ENCODE results near the gene CENPN. TPM values are rescaled to one million over a fixed set of nuclear protein-coding genes. Genes with fewer than 3 reads are reported as not detected.

CENPN gene
- total RNA-seq, 1 experiment from 2014 or later: 76.7 TPM

DNA sequence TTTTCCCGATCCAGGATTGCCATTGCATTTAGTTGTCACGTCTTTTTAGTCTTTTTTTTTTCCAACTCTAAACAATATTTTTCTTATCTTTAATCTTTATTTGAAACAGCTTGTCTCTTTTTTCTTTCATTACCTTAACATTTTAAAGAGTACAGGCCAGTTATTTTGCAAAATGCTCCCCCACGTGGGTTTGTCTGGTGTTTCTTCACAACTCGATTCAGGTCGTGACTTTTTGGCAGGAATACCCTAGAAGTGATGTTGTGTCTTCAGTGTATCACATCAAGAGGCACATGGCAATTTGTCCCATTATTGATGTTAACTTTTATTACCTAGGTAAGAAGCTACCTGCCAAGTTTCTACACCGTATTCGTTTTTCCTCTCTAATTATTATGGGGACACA lies 18.3 kb upstream of the CENPN start:
- Histone ChIP-seq H3K27ac (ENCODE audit: low read depth, low read length) (no peak overlapping the region), H3K4me2 (ENCODE audit: low read length) (no peak overlapping the region), H3K36me3 (ENCODE audit: control insufficient read depth in 1 of 2, insufficient read depth in 2 of 2, low read length in 2 of 2) (no peaks in the 10 kb centered on the region; a peak in 1 of 4 replicates), H3K9ac (ENCODE audit: low read length) (no peak overlapping the region), H3K4me1 (ENCODE audit: control insufficient read depth in 1 of 2, insufficient read depth in 2 of 2, low read length in 2 of 2) (peaks cover 0 to 6% of the 10 kb centered on the region in 2 experiments; a peak in 2 of 4 replicates), H3K9me2 (ENCODE audit: insufficient read depth) (no peaks in the 10 kb centered on the region), H3K27me3 (ENCODE audit: insufficient read depth, low read length) (no peaks in the 10 kb centered on the region), H3K9me3 (ENCODE audit: control insufficient read depth in 1 of 2, insufficient read depth in 1 of 2, low read depth in 1 of 2, low read length in 2 of 2) (no peaks in the 10 kb centered on the region), H2AFZ (ENCODE audit: low read depth, low read length, poor library complexity, severe bottlenecking) (no peak overlapping the region), H3K4me3 (replicated peaks in 1 of 2; ENCODE audit: low read depth in 1 of 2, low read length in 2 of 2) (no peak overlapping the region), H4K20me1 (ENCODE audit: insufficient read depth) (0 out of 2 replicates have a peak, but pooled peaks cover 5% of the 10 kb centered on the region), H3K79me2 (ENCODE audit: insufficient read depth, low read length) (peaks cover 94% of the 10 kb centered on the region)
- ChIA-PET POLR2A (interaction anchor here (0.9 kb wide), 1 partner anchor 29 kb away, joined by 3 read pairs; no protein-coding TSS in a partner anchor), RAD21 (ENCODE audit: low non-redundant PET in 1 of 2, low total read pairs in 2 of 2, uncharacterized antibody in 2 of 2, unreplicated experiment in 2 of 2) (no interaction called here), CTCF (interaction anchor here (0.9 to 1.6 kb wide), 2 partner anchors 15 to 64 kb away, joined by 3 to 6 read pairs; no protein-coding TSS in a partner anchor)
- ATAC-seq: no peak
- DNase-seq (ENCODE audit: low read depth, low spot score): no peak
- no TSS peak for BruUV-seq (replicated peaks)
- intact Hi-C loops (cut with micrococcal nuclease): no loop called here
- TF ChIP-seq EZH2 (IDR thresholded peaks at IDR 0.05) (no peak), JUND (IDR thresholded peaks at IDR 0.05) (no peak), SRF (IDR thresholded peaks at IDR 0.05; ENCODE audit: low read depth) (no peak), FOSL1 (IDR thresholded peaks at IDR 0.05; ENCODE audit: low read depth) (no peak), CEBPB (IDR thresholded peaks at IDR 0.05; ENCODE audit: low read depth) (no peak), YY1 (IDR thresholded peaks at IDR 0.05; ENCODE audit: extremely low read depth, insufficient replicate concordance, low read depth, low read length) (no peak), CBX3 (IDR thresholded peaks at IDR 0.05; ENCODE audit: low read depth) (no peak), ZNF274 (IDR thresholded peaks at IDR 0.05; ENCODE audit: low read depth, low read length) (no peak), POLR2AphosphoS5 (IDR thresholded peaks at IDR 0.05; ENCODE audit: low read depth, low read length) (no peak), RAD21 (IDR thresholded peaks at IDR 0.05; ENCODE audit: low read depth) (no peak)
- TF ChIP-seq, protein P1, sequence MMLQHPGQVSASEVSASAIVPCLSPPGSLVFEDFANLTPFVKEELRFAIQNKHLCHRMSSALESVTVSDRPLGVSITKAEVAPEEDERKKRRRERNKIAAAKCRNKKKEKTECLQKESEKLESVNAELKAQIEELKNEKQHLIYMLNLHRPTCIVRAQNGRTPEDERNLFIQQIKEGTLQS (IDR thresholded peaks at IDR 0.05): no peak
- TF ChIP-seq, protein P2, sequence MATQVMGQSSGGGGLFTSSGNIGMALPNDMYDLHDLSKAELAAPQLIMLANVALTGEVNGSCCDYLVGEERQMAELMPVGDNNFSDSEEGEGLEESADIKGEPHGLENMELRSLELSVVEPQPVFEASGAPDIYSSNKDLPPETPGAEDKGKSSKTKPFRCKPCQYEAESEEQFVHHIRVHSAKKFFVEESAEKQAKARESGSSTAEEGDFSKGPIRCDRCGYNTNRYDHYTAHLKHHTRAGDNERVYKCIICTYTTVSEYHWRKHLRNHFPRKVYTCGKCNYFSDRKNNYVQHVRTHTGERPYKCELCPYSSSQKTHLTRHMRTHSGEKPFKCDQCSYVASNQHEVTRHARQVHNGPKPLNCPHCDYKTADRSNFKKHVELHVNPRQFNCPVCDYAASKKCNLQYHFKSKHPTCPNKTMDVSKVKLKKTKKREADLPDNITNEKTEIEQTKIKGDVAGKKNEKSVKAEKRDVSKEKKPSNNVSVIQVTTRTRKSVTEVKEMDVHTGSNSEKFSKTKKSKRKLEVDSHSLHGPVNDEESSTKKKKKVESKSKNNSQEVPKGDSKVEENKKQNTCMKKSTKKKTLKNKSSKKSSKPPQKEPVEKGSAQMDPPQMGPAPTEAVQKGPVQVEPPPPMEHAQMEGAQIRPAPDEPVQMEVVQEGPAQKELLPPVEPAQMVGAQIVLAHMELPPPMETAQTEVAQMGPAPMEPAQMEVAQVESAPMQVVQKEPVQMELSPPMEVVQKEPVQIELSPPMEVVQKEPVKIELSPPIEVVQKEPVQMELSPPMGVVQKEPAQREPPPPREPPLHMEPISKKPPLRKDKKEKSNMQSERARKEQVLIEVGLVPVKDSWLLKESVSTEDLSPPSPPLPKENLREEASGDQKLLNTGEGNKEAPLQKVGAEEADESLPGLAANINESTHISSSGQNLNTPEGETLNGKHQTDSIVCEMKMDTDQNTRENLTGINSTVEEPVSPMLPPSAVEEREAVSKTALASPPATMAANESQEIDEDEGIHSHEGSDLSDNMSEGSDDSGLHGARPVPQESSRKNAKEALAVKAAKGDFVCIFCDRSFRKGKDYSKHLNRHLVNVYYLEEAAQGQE (IDR thresholded peaks at IDR 0.05; ENCODE audit: low read depth): no peak
- TF ChIP-seq, protein P3, sequence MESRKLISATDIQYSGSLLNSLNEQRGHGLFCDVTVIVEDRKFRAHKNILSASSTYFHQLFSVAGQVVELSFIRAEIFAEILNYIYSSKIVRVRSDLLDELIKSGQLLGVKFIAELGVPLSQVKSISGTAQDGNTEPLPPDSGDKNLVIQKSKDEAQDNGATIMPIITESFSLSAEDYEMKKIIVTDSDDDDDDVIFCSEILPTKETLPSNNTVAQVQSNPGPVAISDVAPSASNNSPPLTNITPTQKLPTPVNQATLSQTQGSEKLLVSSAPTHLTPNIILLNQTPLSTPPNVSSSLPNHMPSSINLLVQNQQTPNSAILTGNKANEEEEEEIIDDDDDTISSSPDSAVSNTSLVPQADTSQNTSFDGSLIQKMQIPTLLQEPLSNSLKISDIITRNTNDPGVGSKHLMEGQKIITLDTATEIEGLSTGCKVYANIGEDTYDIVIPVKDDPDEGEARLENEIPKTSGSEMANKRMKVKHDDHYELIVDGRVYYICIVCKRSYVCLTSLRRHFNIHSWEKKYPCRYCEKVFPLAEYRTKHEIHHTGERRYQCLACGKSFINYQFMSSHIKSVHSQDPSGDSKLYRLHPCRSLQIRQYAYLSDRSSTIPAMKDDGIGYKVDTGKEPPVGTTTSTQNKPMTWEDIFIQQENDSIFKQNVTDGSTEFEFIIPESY (IDR thresholded peaks at IDR 0.05; ENCODE audit: extremely low read depth, insufficient replicate concordance, low read length): no peak
